GM21447 (cell line): ENCODE data around the gene ZIC1.

Experiments used
- ATAC-seq: cut with Tn5 transposase; IDR thresholded peaks from one replicate; pipeline ENCODE4 v1.9.1; 2021; ENCODE audit not compliant: unreplicated experiment

Gene ZIC1

DNA sequence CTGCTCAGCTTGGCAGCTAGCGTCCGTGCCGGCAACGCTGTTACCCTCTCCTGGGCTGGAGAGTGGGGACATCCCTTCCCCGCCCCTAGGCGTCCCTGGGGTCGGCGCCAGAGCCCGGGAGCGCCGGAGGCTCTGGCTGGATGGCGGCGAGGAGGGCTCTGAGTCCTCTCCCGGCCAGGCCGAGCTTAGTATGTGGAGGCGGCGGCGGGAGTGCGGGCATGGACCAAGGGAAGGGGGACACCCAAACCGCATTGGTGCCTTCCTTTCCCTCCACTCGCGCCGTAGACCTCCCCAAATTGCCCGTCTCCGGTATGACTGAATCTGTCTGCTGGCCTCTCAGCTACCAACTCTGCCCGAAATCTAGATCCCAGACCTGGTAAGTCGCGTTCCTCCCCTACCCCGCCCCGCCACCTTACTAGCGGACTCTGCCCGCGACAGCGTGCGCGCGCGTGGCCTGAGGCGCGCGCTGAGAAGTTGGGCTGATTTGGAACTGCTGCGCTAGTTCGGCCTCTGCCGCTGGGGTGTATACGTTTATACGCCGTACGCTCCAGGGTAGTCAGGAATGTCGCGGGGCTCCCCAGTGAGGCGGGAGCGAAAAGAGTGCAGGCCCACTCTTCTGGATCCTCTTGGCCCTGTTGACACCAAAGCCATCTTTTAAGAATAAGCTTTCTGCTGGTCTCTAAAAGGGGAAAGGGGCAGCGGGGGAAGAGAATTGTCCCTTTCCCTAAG, 12.2 kb downstream of the ZIC1 start:
- no peak for ATAC-seq

DNA sequence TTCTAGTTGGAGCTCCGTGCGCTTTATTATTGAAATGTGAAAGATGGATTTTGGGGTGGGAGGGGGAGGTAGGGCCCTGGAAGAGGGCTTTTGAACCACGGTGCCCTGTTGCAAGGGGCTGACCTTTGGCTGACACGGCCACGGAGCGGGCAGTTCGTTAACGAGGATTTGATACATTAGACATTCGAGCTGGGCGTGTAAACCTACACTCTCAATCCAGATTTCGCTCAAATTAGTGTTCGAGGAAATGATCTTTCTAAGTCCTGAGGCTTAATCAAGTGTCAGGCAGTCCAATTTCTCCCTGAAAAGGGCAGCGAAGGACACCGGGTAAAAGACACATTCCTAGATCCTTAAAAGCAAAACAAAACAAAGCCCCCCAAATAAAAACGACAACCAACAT, 13.0 kb downstream of the ZIC1 start:
- ATAC-seq, result no peak

DNA sequence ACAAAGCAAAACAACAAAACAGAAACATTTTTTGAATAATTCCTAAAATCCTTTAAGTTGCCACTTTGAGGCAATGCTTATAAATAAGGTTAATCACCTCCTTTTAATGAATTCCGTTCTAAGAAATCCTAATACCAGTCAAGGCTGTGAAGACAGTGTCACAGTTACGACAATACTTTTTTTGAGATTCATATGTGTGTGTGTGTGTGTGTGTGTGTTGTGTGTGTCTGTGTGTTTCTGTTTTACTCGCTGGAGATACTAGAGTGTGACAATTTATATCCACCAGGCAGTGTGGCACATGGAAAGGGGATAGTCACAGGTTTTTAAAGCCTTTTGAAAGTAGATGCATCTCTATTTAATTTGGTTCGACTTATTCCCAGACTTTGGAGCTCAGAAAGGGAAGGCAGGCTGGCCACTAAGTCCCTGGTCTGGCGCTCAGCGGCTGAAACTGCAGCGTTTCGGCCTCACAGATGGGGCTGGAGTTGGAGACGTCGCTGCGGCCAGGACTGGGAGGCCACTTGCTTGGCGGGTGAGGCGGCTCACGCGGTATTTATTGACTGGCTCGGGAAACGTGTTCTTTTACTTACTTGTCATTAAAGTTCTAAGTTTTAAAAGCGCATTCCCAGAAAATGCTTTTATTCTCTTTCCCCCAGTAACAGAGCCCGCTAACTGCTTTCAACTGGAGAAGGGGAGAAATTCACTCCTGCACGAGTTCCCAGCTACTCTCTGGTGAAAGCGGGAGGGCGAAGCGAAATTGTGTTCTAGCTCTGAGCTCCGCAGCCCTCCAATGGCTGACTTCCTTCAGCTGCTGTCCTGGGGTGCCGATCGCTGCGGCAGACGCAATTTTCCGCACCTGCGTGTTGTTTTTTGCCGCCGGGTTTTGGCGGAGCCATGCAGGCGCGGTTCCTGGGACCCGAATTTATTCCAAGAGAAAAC, 13.7 kb downstream of the ZIC1 start:
- no peak for ATAC-seq

DNA sequence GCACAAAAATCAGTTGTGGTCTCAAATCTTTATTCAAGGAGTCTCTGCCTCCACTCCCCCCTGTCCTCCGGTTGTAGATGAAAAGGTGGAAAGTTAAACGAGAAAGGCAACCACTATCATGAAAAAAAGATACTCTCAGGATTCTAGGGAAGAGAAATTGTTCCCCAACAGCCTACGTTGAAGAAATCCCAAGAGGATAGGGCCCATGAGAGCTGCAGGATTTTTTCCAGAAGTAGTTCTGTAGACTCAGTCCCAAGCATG, 14.3 kb downstream of the ZIC1 start:
- no peak for ATAC-seq

DNA sequence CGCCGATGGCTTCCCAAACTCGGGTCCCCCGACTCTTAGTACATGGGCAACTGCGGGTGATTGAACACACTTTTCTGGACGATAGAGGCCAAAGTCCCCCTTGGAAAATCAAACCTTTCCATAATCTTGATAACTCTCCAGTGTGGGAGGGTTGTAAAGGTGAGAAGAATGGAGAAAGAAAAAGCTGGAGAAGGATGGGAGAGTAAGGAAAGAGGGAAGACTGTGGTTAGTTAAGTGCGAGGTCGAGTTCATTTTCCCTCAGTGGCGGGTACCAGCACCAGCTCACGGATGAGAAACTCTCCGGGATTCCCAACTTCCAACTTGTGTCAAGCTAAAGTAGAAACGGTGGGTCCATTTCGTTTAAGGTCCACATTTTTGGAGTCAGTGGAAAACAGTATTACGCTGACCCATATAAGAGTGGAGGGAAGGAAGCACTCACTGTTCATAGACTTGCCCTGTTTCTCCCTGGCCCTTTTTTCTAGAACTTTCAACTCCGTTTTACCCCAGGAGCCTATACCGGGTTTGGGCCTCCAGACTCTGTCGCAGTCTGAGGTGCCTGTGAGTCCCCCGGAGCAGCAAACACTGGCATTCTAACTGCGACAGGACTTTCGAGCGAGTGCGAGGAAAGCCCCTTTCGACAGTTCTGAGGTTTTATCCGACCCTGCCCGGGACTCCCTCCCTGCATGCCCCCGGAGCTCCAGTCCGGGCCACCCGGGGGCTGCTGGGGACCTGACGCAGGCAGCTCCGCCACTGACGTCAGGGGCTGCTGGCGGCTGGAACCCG, 14.8 kb downstream of the ZIC1 start:
- no peak for ATAC-seq

DNA sequence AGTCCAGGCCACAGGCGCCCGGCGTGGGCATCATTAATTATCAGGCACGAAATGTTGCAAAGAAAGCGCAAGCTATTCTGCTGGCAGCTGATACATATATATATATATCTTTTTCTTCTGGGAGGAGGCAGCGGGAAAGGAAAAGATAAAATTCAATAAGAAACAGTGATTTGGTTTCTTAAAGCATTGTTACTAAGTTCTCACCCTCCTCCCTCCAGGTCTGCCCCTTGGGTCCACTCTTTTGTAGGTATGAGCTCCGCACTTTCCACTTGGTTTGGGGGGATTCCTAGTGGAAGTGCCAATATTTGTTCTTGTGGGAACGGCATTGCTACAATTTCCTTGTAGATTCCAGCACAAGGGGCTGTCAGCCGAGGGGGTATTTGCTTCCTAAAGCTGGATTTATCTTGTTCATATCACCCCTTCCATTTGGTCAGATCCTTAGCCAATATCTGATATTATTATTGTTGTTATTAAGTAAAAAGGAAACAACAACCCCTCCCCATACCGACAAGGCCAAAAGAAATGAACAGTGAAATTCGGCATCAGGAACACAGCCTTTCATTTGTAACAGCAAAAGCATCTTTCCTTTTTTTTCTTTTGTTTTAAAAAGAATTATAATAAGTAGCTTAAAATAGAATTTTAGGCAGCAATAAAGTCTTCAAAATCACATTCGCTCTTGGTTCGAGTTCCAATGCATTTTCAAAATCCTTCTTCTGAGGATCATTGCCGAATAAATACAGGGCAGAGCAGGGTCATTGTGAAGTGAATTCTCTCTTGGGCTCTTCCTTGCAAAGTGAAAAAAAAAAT, 15.6 kb downstream of the ZIC1 start:
- no peak for ATAC-seq

DNA sequence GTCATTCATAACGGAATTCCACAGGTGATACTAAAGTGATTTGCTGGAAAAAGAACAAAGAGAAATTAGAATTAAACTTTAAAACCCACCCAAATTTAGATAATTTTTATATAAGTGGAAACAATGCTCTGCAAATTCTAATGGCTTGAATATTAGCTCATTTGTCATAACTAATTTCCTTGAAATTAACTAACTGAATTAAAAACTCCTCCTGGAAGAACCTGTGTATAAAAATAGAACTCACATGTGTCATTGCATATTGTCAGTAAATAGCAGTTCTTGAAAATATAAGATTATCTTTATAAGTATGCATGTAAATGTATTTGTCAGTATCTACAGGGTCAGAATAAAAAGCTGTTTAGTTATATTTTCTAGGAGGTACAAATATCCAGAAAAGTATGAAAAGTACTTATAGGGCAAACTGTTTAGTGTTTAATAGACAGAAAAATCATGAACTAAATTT, 16.3 kb downstream of the ZIC1 start:
- ATAC-seq, result no peak

DNA sequence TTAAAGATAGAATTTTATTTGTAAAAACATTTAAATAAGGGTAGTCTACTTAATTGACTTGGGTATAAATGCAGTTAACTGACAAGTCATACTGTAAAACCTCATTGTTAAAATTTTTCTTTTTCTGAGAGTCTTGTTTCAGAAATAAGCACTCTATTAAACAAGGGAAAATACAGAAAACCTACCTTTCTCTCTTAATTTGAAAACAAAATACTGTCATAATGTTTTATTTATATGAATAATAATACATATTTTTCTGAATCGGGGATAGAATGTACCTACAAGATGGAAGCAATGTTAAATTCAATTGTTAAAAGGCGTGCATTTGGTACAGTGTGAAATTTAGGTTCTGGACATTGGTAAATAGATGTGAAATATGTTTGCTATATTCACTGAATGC, 17.8 kb downstream of the ZIC1 start:
- ATAC-seq, result no peak

DNA sequence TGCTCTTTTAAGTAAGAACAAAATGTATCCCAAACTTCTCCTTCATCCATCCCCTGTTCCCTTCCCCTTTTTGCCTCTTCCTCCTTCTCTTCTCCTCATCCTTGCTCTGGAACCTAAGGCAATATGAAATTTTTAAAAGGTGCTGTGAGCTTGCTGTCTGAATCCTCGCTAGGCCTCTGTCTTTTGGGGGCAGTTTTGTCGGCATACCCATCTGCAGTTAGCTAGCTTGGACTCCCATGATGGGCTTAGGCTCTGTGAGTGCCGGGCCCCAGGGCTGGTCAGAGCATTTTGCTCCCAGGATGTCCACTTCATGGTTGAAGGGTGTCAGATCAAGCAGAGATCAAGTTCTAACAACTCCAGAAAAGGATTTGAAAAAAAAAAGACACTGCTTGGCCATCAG, 18.6 kb downstream of the ZIC1 start:
- ATAC-seq, result no peak

DNA sequence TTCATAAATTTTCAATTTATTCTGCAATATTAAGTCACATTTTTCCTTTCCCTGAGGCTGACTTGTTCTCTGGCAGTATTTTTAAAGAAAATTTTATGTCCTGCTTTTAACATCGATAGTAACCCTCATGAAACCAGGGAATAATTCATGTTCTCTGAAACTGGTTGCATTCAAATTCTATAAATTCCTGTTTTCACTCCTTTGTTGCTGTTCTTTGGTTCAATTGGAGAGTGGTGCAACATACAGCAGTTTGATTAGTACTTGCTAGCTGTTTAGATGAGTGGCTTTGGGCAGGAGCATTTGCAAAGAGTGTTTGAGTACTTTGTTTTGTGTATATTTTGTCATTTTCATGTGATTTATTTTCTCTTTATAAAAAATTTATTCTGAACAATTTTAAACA, 19.2 kb downstream of the ZIC1 start:
- no peak for ATAC-seq

DNA sequence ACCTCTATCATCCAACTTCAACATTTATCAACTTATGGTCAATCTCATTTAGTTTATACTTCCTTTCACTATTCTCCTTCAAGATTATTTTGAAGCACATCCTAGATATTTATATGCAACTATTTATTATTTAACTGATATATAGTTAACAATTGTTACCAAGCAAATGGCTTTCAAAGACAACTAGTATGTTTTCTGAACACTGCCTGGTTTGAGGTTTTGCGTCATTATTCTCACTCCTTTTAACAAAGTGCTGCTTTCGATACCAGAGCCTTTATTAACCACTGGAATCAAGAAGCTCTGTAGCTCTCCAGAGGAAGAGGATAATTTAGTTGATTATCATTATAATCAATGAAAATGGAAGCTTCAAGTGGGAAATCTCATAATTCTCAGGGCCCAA, 19.6 kb downstream of the ZIC1 start:
- no peak for ATAC-seq

DNA sequence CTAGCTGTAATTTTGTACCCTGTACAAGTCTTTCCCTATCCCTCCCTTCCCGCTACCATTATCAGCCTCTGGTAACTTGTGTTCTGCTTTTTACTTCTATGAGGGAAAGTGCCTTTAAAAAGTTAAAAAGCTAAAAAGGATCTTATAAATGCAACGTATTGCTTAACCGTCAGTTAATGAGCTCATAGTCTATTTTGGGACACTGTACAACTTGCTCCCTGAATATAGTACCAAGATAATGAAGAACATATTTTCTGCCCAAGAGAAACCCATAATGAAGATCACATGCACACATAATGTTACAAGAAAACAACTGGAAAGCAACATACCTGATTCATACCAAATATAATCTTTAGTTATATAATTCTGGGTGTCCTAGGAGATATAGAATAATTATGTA, 22.6 kb downstream of the ZIC1 start:
- no peak for ATAC-seq

DNA sequence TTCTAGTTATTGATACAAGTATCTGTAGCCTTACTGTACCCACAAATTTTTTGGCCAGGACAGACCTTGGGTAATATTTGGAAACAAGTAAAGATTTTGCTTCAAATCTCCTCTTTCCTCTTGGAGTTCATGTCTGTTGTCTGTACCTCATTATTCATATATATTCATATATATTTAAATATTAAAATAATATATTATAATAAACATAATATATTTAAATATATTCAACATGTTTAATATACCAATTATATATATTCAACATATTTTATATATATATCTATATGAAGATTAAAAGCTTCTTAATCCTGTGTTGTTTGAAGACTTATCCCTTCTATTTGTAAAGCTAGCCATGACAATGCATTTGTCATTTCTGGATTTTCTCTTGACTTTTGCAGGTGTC, 38.1 kb downstream of the ZIC1 start:
- no peak for ATAC-seq

DNA sequence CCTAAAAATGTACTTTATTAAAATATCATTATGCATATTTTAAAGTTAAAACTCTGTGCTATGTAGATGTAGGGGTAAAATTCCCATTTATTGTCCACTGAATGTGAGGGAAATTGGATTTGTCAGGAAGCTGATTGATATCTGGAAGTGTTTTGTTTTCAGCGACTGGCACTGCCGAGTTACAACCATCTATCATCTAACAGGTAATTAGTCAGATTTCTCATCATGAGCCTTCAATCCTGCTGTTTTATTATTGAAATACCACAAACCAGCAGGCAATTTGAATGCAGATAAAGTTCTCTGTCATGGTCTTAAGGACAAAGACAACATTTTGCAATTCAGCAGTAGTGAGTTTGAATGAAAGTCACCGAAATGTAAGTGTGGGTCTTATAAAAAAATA, 40.5 kb downstream of the ZIC1 start:
- no peak for ATAC-seq

DNA sequence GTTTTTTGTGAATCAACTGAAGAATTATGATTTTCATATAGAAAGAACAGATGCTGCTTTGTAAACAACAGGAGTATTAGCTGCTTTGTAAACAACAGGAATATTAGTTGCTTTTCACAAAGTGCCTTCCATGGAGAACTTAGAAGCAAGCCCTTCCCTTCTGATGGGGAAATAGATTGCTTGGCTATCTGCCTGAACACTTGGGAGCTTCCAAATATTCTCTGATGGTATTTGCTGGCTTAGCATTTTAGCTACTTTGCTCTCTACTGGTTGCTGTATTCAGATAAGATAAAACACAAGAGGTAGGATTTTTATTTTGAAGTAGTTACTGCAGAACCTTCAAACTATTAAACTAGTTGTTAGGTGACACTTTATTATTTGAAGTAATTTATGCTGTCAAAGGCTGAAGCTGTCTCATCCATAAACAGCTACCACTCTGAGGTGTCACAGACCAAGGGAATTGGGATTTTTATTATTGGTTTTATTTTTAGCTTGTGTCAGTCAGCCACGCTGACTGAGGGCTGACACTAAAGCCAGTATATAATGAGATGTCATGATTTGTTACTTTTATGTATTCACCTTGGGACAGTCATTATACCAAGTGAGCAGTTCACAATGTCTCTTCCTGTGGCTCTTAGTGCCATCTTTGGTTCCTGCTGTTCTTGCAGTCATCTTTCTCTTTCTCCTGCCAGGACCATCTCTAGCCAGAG, 50.0 kb downstream of the ZIC1 start:
- ATAC-seq, result no peak

DNA sequence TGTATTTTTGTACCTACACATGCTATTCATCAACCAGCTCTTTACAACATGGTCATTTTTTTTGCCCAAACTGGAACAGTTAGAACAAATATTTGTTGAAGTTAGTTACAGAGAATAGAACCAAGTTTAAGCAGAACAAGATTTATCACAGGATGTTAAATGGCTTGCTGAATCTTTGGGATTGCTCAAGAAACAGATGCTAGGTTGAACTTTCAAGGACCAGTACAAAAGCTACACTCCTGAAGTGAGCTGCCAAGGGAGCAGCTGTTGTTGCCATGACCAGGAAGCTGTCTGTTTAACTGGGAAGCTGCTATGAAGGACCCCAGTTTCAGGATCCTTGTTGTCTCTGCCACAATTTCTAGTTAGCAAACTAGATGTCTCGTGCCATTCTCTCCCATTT, 53.7 kb downstream of the ZIC1 start:
- ATAC-seq, result no peak
